OCI-LY7 (cell line): Measurements from ENCODE around the gene SPRYD3. TPM values are rescaled to one million over a fixed set of nuclear protein-coding genes. Genes with fewer than 3 reads are reported as not detected.

ENCODE experiments used
- BruUV-seq: library from RNA; stranded (reverse); fragments of 400-500 nt; replicated peaks from 2 replicates; lab custom pipeline; 2021; lab: Mats Ljungman, UMichigan
- CTCF ChIA-PET: fragments of 300-600 bp; sonication (Branson Sonifier 250); formaldehyde crosslinking; loops from one replicate; lab custom pipeline; 2022; ENCODE audit warnings: antibody characterized with exemption; ENCODE audit not compliant: unreplicated experiment; lab: Charles Lee
- POLR2A ChIA-PET: fragments of 300-600 bp; sonication (Branson Sonifier 250); formaldehyde crosslinking; loops from one replicate; lab custom pipeline; 2022; ENCODE audit warnings: antibody characterized with exemption; lab: Charles Lee
- DNase-seq: peaks from one replicate; pipeline ENCODE4 v3.0.0-alpha.2; 2015; ENCODE audit warnings: low spot score
- H2AFZ ChIP-seq: fragments of 200-600 bp; sonication (generic), shearing (Covaris generic); 2 replicates; pipeline ENCODE4 v1.6.1; 2014; ENCODE audit warnings: mild to moderate bottlenecking, antibody characterized with exemption, low read length, moderate library complexity
- H3K27ac ChIP-seq: fragments of 200-600 bp; sonication (generic); 2 replicates; pipeline ENCODE4 v1.5.1; 2014; ENCODE audit warnings: mixed run types, low read depth, mild to moderate bottlenecking, moderate library complexity, low read length, inconsistent platforms; ENCODE audit not compliant: poor library complexity, severe bottlenecking
- H3K36me3 ChIP-seq: fragments of 200-600 bp; sonication (generic); 2 replicates; pipeline ENCODE4 v1.6.1; 2014; ENCODE audit warnings: mild to moderate bottlenecking, antibody characterized with exemption, low read length, moderate library complexity, mixed read lengths; ENCODE audit not compliant: insufficient read depth
- H3K4me1 ChIP-seq: fragments of 200-600 bp; sonication (generic); 2 replicates; pipeline ENCODE4 v1.5.1; 2014; ENCODE audit warnings: mild to moderate bottlenecking, low read length; ENCODE audit not compliant: insufficient read depth, poor library complexity, severe bottlenecking
- H3K4me2 ChIP-seq: fragments of 200-600 bp; sonication (generic); 2 replicates; pipeline ENCODE4 v1.6.1; 2014; ENCODE audit warnings: mild to moderate bottlenecking, low read length
- H3K4me3 ChIP-seq: fragments of 200-600 bp; sonication (generic); 2 replicates; pipeline ENCODE4 v1.5.1; 2014; ENCODE audit warnings: mild to moderate bottlenecking, low read depth, low read length; ENCODE audit not compliant: poor library complexity, severe bottlenecking
- H3K79me2 ChIP-seq: fragments of 200-600 bp; sonication (generic); 2 replicates; pipeline ENCODE4 v1.6.1; 2016; ENCODE audit warnings: low read depth, mild to moderate bottlenecking, low read length, moderate library complexity, mixed read lengths; ENCODE audit not compliant: insufficient read depth
- H3K9me2 ChIP-seq: fragments of 200-600 bp; sonication (generic); 2 replicates; pipeline ENCODE4 v1.6.1; 2016; ENCODE audit warnings: mild to moderate bottlenecking, low read length, mixed read lengths; ENCODE audit not compliant: insufficient read depth
- H3K9me3 ChIP-seq: fragments of 200-600 bp; sonication (generic); 2 replicates; pipeline ENCODE4 v1.6.1; 2014; ENCODE audit warnings: mild to moderate bottlenecking, mixed run types, low read length, mixed read lengths
- H4K20me1 ChIP-seq: fragments of 200-600 bp; sonication (generic); 2 replicates; pipeline ENCODE4 v1.6.1; 2014; ENCODE audit warnings: mild to moderate bottlenecking, antibody characterized with exemption, low read length, moderate library complexity, mixed read lengths; ENCODE audit not compliant: insufficient read depth
- CTCF ChIP-seq: fragments of 200-600 bp; sonication (generic); conservative IDR thresholded peaks from 2 replicates; pipeline ENCODE4 v1.5.1; 2014; ENCODE audit warnings: mild to moderate bottlenecking, antibody characterized with exemption, low read length, moderate library complexity, mixed read lengths
- EZH2phosphoT487 ChIP-seq: fragments of 200-600 bp; sonication (generic); IDR thresholded peaks from 2 replicates; pipeline ENCODE4 v1.6.1; 2018; ENCODE audit warnings: low read depth, borderline replicate concordance, mild to moderate bottlenecking, mixed run types, antibody characterized with exemption, low read length, moderate library complexity, mixed read lengths
- intact Hi-C: fragments of 100-400 bp; cut with micrococcal nuclease; formaldehyde crosslinking; loops from one replicate; pipeline ENCODE4 v1.10.0; 2022; ENCODE audit not compliant: unreplicated experiment
- total RNA-seq, 2 experiments: library from RNA; depleted of rRNA in 1 of 2; stranded (reverse); fragments of >200 nt in 1 of 2; shearing (Covaris generic) in 1 of 2; gene quantifications; 2 replicates each; pipeline ENCODE4 v1.2.3, GENCODE V29; 2014 to 2022

SPRYD3 gene
- total RNA-seq, 2 experiments from 2014 or later: 7.3 to 20.5 TPM

- Histone ChIP-seq H3K9me3 (no peaks in the 10 kb centered on the region), H3K4me1 (peaks cover 6% of the 10 kb centered on the region), H2AFZ (no peak overlapping the region), H4K20me1 (no peaks in the 10 kb centered on the region), H3K27ac (no peak overlapping the region), H3K36me3 (no peaks in the 10 kb centered on the region), H3K79me2 (no peaks in the 10 kb centered on the region), H3K4me2 (no peak overlapping the region), H3K9me2 (no peaks in the 10 kb centered on the region), H3K4me3 (no peak overlapping the region)
- TF ChIP-seq EZH2phosphoT487 (no peak), CTCF (no peak)
- ChIA-PET CTCF (interaction anchor here (0.7 to 1.2 kb wide), 2 partner anchors 10 to 37 kb away, joined by 4 to 6 read pairs; no protein-coding TSS in a partner anchor), POLR2A (interaction anchor here (2.5 kb wide), 1 partner anchor 23 kb away, joined by 6 read pairs; the partner anchor contains the start of gene SPRYD3)
- no TSS peak for BruUV-seq
- intact Hi-C loops: no loop called here
- no peak for DNase-seq
Measured at GRCh38 chr12:53056296-53056695, 22.9 kb downstream of the SPRYD3 start.

- ChIA-PET POLR2A (interaction anchor here (1.1 to 2.5 kb wide), 2 partner anchors 24 to 42 kb away, joined by 3 to 6 read pairs; partner anchors contain the start of genes IGFBP6 and SPRYD3), CTCF (interaction anchor here (0.7 kb wide), 1 partner anchor 38 kb away, joined by 4 read pairs; no protein-coding TSS in a partner anchor)
- Histone ChIP-seq H3K79me2 (no peaks in the 10 kb centered on the region), H3K27ac (no peak overlapping the region), H3K36me3 (no peaks in the 10 kb centered on the region), H3K4me1 (peaks cover 6% of the 10 kb centered on the region), H3K4me3 (no peak overlapping the region), H3K9me3 (no peaks in the 10 kb centered on the region), H2AFZ (no peak overlapping the region), H3K4me2 (no peak overlapping the region), H4K20me1 (no peaks in the 10 kb centered on the region), H3K9me2 (no peaks in the 10 kb centered on the region)
- no peak for DNase-seq
- no peak for TF ChIP-seq CTCF
- no peak for TF ChIP-seq EZH2phosphoT487
- BruUV-seq: no TSS peak
- intact Hi-C loops: no loop called here
Measured at GRCh38 chr12:53055471-53056266, 23.5 kb downstream of the SPRYD3 start.
